HG03469 (cell line): ENCODE data around the gene ZDHHC14.
A peak's percentile ranks its signal among the peaks of the same experiment; 100 is the strongest.
"Not testable (repeated sequence)": the region's sequence is repeated elsewhere in the genome, so short reads cannot be mapped to it uniquely, and the experiment has no call there.

ENCODE experiments used
- ATAC-seq: cut with Tn5 transposase; IDR thresholded peaks from one replicate; pipeline ENCODE4 v1.9.1; 2021; ENCODE audit warnings: mild to moderate bottlenecking, moderate library complexity, moderate number of reproducible peaks; ENCODE audit not compliant: unreplicated experiment

The ZDHHC14 gene

GRCh38 chr6:157462956-157463742 is 82.2 kb downstream of the ZDHHC14 start:
- no peak for ATAC-seq

- ATAC-seq: not testable (repeated sequence)
These were observed 82.7 kb downstream of the ZDHHC14 start for GRCh38 chr6:157463743-157464135.

DNA sequence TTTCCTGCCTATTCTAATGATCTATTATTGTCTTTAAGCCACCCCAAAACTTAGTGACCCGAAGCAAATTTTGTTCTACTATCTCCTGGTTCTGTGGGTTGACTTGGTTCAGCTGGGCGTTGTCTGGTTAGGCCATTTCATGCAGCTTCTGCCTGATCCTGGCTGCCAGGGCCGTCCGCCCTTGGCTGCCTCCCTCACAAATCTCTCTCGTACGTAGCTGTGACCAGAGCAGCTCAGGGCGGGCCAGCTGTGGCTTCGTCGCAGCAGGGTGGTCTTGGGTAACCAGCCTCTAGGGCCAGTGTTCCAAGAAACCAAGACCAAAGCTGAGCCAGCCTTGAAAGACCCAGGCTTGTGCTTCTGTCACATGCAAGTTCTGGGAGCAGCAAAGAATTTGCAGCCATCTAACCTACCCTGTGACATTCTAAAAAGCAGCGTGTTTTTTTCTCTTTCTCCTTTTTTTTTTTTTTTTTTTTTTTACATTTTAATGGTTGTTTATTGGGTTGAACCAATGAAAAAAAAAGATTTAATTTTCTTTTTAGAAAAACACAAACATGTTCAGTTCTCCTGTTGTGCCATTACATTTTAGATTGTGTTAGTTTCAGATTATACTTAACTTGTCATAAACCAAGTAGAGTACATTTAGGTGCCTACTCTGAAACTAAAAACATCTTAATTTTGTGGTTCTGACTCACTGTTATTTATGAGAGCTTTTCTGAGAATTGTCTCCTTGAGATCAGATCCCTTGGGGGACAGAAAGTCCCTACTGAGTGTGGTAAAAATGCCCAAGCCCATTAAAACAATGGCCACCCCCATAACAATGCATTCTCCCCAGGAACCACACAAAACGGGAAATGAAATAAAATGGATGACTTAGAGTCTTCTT is 83.9 kb downstream of the ZDHHC14 start:
- peak; percentile 44 for ATAC-seq

DNA sequence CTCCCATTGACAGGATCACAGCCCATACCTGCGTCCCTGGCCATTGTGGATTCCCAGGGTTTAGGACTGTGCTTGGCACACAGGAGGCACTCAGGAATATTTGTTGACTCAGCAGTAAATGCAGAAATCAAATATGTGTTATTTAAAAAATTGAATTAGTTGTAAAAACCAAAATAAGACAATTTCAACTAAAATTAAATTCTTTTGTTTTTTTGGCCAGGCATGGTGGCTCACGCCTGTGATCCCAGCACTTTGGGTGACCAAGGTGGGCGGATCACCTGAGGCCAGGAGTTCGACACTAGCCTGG is 85.3 kb downstream of the ZDHHC14 start:
- ATAC-seq: no peak

DNA sequence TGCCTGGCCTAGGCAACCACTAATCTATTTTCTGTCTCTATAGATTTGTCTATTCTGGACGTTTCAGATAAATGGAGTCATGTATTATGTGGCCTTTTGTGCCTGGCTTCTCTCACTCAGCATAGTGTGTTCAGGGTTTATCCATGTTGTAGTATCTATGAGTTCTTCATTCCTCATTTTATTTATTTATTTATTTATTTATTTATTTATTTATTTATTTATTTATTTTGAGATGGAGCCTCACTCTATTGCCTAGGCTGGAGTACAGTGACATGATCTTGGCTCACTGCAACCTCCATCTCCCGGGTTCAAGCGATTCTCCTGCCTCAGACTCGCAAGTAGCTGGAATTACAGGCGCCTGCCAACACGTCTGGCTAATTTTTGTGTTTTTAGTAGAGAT is 86.3 kb downstream of the ZDHHC14 start:
- ATAC-seq: not testable (repeated sequence)

- ATAC-seq: no peak
These were observed 87.1 kb downstream of the ZDHHC14 start for GRCh38 chr6:157468054-157468453.

DNA sequence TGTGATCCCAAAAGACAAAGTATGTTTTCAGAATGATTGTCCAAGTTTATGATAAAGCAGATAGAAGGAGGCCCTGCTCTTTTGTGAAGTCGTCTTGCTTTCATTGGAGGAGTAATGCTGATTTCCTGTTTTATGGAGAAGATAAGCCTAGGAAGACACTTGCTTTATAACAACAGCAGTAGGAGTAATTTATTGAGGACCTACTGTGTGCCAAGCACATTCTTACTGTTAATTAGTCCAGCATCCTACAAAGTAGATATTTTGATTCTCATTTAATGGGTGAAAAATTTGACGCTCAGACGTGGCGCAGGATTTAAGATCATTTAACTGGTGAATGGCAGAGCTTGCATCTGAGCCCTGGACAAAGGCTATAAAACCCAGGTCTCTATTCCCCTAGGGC is 87.6 kb downstream of the ZDHHC14 start:
- ATAC-seq: no peak

DNA sequence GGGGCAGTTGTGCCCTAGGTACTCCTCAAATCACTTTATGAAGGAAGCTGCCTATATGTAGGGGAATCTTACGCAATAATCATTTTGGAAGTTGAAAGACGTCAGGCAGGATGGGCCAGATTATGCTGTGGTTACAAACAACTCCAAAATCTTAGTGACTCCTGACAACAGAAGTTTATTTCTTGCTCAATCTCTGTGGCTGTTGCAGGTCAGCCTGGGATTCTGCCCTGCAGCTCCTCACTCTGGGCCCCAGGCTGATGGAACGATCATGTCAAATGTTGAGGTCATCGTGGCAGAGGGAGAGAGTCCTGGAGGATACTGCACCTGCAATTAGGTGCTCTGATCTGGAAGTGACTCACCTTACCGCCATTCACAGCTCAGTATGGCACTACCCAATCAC is 88.4 kb downstream of the ZDHHC14 start:
- ATAC-seq: no peak

- no peak for ATAC-seq
These were observed 90.2 kb downstream of the ZDHHC14 start for GRCh38 chr6:157471077-157471686.

DNA sequence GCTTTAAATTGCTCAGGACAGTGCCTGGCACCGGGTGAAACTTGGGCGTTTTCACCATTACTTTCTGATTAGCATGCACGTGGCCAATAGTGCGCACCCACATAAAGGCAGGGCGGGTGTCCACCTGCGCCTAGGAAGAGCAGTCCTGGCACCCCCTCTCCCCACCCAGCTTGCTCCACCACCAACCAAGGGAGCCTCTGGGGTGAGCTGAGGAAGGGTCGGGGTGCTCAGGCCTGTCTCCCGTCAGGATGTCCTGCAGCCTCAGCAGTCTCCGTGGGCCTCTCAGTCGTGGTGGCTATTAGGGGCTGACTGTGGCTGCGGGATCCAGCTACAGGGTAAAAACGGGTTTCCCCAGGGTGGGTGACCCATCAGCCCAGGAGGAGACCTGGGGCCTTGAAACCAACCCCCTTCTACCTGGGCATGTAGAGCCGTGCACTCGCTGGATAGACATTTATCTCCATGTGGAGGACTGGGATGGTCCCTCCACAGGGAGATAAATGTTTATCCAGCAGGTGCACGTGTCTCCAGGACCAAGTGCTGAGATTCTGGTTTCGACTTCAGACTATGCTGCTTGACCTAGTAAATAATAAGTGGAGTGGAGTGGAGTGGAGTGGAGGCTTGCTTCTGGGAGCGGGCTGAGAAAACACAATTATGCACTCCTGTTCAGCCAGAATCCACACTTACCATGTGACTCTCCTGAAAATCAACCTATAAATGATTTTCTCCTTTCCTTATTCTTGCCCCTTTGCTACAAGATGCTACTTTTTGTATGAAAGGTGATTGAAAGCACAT is 91.1 kb downstream of the ZDHHC14 start:
- ATAC-seq: no peak

DNA sequence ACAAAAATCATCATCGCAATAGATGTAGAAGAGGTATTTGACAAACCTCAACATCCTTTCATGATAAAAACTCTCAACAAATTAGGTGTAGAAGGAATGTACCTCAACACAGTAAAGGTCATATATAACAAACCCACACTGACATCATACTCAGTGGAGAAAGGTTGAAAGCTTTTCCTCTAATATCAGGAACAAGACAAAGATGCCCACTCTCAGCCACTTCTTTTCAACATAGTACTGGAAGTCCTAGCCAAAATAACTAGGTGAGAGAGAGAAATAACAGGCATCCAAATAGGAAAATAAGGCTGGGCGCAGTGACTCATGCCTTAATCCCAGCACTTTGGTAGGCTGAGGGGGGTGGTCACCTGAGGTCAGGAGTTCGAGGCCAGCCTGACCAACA is 95.8 kb downstream of the ZDHHC14 start:
- no peak for ATAC-seq

- no peak for ATAC-seq
These were observed 97.9 kb downstream of the ZDHHC14 start for GRCh38 chr6:157478926-157479325.

DNA sequence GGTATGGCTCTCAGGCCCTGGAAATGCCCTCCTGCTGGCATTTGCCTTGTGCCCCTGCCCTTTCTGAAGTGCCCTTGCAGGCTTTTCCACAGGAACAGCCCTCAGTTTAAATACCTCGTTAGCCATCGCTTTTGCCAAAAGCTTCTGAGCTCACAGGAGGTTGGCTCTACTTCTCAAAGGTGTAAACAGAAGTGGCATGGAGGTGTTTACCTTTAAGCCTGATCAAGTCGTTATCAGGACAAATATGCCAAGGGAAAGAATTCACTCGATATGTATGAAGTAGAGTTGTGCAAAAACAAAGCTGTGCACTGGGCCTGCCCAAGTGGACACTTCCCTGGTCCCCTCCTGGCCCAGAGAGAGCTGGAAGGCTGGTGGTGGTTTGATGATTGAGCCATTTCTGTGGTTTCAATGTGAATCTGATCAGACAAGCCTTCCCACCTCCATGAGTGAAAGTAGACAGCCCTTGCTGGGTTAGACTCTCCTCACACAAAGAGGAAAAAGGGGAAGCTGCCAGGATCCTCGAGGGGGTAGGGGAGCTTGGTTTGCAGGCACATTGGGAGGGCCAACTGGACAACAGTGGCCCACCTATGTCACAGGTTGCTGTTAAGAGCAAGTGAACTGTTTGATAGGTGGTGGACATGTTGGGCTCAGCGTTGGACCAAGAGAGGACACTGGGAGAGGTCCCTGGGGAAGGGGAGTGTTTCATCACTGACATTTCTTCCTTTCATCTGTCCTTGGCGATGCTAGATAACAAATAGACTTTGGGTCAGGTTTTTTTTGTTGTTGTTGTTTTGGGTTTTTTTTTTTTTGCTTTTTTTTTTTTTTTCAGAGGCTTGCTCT is 98.7 kb downstream of the ZDHHC14 start:
- ATAC-seq: no peak

GRCh38 chr6:157481189-157481864 is 100.3 kb downstream of the ZDHHC14 start:
- no peak for ATAC-seq

DNA sequence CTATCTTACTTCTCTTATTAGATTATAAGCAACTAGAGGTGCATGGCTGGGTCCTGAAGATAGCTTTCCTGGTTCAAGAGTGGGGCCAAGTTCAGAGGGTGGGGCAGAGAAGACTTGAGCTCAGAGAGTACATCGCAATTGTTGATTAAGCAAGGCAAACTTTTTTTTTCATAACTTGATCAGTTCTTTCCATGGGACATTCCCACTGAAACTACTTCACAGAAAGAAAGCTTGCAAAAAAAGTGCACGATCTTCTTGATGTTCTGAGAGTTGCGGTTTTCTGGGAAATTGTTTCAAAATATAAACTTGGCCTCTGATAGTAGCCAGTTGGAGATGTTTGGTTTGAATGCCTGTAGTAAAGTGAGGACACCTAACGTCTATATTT is 100.9 kb downstream of the ZDHHC14 start:
- no peak for ATAC-seq

GRCh38 chr6:157483770-157484169 is 102.8 kb downstream of the ZDHHC14 start:
- ATAC-seq: no peak

DNA sequence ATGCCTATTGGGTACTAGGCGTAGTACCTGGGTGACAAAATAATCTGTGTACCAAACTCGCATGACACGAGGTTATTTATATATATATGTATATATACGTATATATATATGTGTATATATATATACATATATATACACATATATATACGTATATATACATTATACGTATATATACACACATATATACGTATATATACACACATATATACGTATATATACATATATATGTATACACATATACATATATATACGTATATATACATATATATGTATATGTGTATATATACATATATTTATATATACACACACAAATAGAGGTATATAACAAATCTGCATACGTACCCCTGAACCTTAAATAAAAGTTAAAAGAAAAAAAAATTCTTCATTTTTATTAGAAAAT is 103.2 kb downstream of the ZDHHC14 start:
- ATAC-seq: no peak

DNA sequence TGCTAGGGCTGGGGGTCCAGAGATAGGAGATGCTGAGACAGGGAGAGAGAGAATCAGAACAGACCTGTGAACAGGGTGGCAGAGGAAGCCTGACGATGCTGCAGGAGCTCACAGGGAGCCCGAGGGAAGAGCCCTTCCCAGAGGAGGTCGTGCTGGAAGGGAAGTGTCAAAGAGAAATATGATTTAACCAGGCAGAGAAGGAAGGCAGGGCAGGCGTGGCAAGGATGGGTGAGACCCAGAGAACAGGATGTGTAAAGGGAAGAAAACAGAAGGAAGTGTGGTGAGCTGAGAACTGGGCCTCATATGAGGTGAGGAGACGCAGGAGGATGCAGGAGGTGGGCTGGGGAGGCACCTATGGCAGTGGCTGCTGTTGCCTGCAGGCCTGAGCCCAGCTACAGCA is 105.6 kb downstream of the ZDHHC14 start:
- ATAC-seq: no peak

GRCh38 chr6:157487110-157487773 is 106.3 kb downstream of the ZDHHC14 start:
- no peak for ATAC-seq
